Epidermal melanocyte (primary cell): Measurements from ENCODE around the gene GOLGA6D.
"Not testable (repeated sequence)": the region's sequence is repeated elsewhere in the genome, so short reads cannot be mapped to it uniquely, and the experiment has no call there.

Source experiments
- DNase-seq: peaks from one replicate; pipeline ENCODE4 v3.0.0; 2011; ENCODE audit warnings: low spot score; ENCODE audit not compliant: insufficient read length

Gene GOLGA6D, protein sequence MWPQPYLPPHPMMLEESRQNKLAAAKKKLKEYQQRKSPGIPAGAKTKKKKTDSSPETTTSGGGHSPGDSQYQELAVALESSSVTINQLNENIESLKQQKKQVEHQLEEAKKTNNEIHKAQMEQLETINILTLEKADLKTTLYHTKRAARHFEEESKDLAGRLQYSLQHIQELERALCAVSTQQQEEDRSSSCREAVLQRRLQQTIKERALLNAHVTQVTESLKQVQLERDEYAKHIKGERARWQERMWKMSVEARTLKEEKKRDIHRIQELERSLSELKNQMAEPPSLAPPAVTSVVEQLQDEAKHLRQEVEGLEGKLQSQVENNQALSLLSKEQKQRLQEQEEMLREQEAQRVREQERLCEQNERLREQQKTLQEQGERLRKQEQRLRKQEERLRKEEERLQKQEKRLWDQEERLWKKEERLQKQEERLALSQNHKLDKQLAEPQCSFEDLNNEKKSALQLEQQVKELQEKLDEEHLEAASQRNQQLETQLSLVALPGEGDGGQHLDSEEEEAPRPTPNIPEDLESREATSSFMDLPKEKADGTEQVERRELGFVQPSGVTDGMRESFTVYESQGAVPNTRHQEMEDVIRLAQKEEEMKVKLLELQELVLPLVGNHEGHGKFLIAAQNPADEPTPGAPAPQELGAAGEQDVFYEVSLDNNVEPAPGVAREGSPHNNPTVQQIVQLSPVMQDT

GRCh38 chr15:75282572-75282971 is at the start of gene GOLGA6D:
Gene GOLGA6D (plus strand): TSS chr15:75282835. CDS start chr15:75282876, 41 bp downstream.
- not testable (repeated sequence) for DNase-seq

DNA sequence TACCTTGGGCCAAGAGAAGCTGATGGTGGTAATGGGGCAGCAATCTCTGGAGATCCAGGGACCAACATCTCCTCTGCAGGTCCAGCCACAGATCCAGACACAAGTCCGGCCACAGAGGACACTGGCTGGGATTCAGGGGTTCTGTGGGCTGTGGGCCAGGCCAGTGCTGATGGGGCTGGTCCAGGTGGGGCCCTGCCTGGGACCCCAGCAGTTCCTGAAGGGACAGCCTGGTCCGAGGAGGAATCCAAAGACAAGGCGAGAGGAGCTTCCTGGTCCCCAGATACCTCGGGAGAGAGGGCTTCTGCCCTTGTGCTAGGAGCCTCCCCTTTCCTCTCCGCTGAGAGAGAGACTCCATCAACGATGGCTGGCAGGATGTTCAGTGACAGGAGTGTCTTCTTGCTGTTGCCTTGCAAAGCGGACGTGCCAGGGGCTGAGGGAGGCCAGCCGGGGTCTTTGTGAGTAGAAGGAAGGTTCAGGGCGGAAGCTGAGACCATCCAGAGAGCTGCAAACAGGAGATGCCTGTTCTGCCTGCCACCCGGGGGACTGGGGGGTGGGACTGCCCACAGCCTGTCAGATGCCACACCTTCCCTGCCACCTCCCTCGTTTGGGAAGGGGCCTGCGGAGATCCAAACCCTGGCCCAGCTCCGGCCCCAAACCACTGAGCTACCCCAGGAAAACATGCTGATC is 49.0 kb upstream of the GOLGA6D start:
- no peak for DNase-seq

DNA sequence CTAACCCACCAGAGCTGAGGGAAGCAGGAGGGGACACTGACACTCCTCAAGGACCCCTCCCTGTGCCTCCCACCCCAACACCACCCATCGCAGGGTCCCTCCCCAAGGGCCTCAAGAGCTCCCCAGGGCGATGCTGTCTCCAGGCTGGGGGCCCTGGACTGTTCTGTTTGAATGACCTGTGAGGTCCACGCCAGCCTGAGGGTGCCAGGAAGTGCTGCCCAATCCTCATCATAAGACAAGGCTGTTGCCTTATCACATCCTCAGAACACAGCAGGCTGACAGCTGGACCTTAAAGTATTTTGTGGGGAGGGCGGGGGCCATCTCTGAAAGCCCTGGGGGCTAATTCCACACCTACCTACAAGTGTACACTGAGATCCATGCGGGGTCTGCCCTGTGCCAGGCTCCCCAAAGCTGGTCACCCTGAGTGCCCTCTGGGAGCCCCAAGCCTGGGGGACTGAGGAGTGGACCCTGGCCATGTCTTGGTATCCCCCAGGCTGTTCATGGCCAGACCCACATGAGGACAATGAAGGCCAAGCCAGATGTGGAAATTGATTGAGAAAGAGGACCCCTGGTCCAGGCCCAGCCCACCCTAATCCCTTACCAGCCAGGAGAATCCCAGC is 48.3 kb upstream of the GOLGA6D start:
- DNase-seq = no peak

DNA sequence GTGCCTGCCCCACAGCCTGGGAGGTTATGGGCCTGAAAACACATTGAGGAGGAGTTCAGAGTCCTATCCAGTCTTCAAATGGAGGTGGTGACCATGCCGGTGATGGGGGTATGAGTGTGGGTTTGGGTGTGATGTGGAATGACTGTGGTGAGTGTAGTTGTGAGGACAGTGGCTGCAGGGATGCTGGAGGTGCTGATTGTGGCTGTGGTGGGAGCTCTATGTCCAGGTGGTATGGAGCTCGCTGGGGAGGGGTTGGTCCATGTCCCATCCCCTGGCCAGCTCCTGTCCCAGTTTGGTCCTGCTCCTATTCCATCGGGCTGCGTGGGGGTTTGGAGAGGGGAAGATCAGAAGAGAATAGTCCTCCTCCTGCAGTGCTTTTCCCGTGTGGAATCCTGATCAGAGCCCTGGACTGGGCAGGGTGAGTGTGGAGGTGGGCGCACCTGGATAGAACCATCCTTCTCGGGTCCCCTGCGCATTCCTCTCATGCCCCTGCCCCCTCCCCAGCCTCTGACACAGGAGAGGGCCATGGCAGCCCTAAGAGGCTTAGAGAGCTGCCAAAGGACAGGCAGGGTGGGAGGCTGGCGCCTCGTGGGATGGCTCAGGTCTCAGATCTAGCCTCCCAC is 47.5 kb upstream of the GOLGA6D start:
- DNase-seq = no peak

DNA sequence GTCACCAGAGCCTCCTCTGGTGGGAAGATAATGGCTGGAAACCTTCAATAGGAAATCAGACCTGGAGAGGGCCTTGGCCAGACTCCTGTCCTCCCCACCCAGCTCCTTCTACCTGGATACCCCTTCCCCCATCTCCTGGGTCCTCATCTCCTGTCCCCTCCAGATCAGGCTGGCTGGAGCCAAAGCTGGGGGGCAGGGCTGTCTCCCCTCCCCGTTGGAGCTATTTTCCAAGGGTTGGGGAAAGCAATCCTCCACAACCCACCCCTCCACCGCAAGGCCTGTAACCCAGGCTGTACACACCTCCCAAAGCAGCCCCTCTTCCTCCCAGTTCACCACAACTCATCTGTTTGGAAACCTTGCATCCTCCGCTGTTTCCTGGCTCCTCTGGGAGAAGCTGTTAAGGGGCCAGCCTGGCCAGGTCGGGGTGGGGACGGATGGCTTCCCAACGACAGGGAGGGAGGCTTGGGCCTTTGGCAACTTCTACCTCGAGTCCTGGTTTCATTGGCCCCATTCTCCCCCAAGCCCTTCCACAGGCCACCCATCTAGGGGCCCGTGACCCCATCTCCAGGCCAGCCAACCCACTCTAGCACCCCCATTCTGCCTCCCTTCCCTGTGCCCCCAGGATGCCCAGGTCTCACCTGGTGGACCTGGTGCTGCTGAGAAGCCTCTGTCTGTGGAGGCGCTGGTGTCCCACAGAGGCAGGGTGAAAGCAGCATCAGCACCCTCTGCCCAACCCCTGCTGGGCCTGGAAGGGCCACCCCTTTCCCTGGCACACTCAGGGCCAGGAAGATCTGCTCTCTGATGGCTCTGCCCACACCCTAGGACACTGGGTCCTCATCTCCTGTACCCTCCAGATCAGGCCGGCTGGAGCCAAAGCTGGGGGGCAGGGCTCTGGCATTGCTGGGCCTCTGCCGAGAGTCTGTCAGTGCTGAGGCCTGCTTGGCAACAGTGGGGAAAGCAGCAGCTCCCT is 46.6 kb upstream of the GOLGA6D start:
- DNase-seq = no peak

DNA sequence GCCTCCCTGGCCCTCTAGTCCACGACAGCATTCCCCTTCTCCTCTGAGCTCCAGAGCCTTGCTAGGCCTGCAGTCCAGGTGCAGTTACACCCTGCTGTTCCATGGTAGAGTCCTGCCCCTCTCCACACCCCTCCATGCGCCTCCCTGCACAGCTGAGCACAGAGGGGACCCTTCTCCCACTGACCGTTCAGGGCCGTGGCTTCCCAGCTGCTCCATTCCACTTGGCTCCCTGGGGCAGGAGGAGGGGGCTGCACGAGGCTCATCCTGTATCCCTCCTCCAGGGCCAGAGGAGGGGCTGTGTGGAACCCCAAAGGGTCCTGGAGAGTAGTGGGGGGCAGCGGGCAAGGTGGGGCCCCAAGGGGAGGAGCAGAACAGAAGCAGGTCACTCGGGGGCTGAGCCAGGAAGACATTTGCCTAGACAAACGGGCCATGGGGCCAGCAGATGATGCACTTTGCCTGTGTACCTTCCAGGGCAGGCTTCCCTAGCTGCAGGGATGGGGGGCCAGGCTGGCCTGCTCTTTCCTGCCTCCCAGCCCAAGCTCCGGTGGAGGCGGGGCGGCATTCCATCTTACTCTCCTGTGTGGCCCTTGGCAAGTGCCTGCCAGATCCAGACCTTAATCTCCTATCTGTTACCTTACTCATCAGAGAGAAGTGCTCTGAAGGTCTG is 45.2 kb upstream of the GOLGA6D start:
- DNase-seq = no peak

DNA sequence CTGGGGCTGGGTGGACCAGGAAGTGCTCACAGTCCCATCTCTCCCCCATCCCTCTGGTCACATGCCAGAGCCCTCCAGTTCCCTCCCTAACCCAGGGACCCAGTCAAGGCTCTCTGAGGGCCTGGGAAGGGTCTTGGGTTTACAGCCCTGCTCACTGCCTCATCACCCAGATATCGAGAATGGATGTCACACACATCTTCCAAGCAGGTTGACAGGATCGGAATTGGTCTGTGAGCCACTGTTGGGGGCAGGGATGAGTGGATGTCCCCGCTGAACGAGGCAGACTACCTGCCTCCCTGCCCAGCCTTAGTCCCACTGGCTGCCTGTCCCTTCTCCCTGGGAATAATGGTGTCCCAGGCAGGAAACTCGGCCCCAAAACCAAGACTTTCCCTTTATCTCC is 44.5 kb upstream of the GOLGA6D start:
- no peak for DNase-seq

DNA sequence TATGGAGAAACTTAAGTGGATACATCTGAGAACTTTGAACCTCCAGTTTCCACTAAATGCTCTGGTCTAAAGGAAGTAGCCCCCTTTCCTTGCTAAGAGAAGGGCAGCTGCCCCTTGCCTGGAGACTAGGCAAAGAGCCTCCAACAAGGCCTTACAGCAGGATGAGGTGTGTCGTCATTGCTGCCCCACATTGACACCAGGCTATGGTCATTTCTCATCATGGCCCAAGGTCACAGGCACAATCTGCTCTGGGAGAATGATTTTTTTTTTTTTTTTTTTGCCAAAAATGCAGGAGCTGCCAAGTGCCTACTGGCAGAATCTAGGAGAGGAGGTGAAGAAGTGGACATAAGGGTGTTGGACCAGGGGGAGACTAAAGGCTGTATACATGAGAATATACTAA is 36.9 kb upstream of the GOLGA6D start:
- not testable (repeated sequence) for DNase-seq

GRCh38 chr15:75248991-75249390 is 33.6 kb upstream of the GOLGA6D start:
- DNase-seq = not testable (repeated sequence)

DNA sequence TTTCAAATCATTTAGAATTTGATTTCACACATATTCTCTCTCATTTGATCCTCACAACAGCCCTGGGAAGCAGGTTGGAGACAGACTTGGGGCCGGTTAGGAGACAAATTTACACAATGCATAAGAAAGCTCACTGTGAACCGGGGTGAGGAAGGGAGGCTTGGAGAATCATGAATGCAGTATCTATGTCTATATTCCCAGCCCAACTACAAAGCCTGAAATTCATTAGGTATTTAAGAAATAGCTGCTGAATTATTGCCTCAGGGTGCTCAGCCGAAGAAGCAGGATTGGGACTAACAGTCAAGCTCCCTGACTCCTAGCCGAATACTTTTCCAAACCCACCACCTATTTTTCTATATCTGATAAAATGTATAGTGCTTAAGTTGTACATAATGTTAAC is 32.9 kb upstream of the GOLGA6D start:
- no peak for DNase-seq

GRCh38 chr15:75251343-75251742 is 31.3 kb upstream of the GOLGA6D start:
- DNase-seq = not testable (repeated sequence)

DNA sequence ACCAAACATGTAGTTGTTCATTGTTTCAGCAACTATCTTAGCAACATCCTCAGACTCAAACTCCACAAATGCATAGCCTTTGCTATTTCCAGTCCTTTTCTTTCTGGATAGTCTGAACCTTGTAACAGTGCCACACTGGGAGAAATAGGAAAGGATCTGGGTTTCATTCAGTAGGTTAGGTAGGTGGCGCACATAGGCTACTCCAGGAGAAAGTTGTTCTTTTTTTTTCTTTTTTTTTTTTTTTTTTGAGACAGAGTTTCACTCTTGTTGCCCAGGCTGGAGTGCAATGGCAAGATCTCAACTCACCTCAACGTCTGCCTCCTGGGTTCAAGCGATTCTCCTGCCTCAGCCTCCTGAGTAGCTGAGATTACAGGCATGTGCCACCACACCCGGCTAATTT is 30.4 kb upstream of the GOLGA6D start:
- DNase-seq = not testable (repeated sequence)

DNA sequence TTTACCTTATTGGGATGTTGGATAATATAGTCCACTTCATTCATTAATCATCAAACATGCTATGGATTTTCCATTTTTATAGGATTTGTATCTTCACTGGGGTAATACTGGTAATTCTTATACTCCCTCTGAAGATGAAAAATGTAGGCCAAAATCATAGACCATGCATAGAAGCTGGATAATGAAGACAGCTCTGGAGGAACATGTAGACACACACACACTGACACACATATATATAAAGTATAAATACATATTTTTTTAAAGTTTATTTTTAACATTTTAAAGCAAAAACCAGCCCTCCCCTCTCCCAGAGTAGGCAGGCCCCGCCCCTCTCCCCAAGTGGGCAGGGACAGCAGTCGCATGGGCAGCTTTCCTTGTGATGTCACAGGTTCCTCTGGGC is 24.6 kb upstream of the GOLGA6D start, which contains the start of gene GOLGA6C:
TSS of gene GOLGA6C (plus strand) at position 301 of the 400 bp plus-strand sequence. CDS start 265 bp downstream, outside the sequence.
- DNase-seq = not testable (repeated sequence)

GRCh38 chr15:75258620-75259343 is 23.9 kb upstream of the GOLGA6D start:
- not testable (repeated sequence) for DNase-seq

DNA sequence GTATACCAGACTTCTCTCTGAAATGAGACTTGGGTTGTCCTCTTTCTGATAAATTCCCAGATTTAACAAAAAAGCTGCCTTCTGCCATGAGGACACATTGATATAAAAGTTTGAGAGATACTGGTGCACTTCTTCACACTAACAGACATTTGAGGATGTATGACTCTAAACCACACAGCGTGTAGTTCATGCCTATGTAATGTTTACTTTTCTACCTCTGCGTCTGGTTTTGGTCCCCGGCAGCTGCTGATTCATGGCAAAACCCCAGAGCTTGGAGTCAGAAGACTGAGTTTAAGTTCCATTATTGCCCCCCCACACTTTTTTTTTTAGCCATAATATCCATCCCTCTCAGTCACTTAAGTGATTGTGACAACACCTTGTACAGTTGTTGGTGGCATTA is 22.8 kb upstream of the GOLGA6D start:
- not testable (repeated sequence) for DNase-seq

- DNase-seq = not testable (repeated sequence)
These were observed 8.8 kb upstream of the GOLGA6D start for GRCh38 chr15:75273751-75274359.

DNA sequence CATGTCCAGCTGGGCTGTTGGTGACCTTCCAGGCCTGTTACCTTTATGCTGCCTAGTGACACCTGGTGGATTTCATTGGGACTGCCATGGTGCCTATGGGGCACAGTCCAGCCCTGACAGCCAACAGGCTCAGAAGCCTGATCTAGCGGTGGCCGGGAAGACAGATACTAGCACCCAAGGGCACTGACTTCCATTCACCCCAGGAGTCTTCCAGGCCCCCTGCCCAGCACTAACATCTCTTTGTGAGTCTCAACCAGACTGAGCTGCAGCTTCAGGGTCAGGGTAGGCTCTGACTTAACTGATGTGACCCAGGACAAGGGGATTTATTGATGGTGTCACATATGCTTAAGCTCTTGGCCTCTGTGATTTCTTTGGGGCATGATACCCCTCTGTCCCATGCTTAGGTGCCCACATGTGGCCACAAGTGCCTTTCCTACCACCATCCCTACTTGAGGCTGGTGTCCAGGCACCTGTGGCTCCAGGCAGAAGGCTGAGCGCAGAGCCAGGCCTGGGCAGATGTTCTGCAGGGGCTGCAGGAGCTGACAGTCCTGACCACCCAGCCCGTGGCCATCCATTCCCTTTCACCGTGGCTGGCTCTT is 8.0 kb upstream of the GOLGA6D start:
- DNase-seq = not testable (repeated sequence)

DNA sequence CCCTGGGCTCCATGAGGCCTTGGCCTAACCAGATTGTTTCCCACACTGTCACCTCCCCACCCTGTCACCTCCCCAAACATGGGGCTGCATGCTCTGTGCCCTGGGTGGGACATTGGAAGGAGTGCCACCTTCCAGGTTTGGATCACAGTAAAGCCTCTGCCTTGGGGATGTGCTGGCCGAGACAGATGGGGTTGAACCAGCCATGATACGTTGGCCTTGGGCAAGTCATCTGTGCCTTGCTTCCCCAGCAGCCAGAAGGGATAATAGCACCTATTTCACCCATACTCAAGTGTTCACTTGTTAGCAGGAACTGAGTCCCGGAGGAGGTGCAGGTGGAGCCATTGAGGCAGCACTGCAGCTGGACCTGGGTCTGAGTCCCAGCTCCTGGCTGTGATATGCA is 7.0 kb upstream of the GOLGA6D start:
- not testable (repeated sequence) for DNase-seq
